PFSK-1 (cell line): ENCODE measurements around the gene RERE.

Experiments used
- POLR2AphosphoS5 ChIP-seq: IDR thresholded peaks from 2 replicates; pipeline ENCODE4 v1.6.1; 2012; ENCODE audit warnings: low read depth, mild to moderate bottlenecking, control low read depth, low read length, moderate library complexity
- SIN3A ChIP-seq: IDR thresholded peaks from 2 replicates; pipeline ENCODE4 v1.6.1; 2012; ENCODE audit warnings: mild to moderate bottlenecking, low read length, moderate library complexity, borderline replicate concordance; ENCODE audit not compliant: insufficient read depth
- TAF1 ChIP-seq: IDR thresholded peaks from 2 replicates; pipeline ENCODE4 v1.6.1; 2012; ENCODE audit warnings: low read length, control low read depth, borderline replicate concordance; ENCODE audit not compliant: insufficient read depth
- TF ChIP-seq, protein P1 (sequence below), 2 experiments: IDR thresholded peaks; 2 replicates each; pipeline versions ENCODE4 v1.6.1 to v1.8.0; 2011 to 2012; ENCODE audit warnings: low read depth in 2 of 2, low read length in 2 of 2, control low read depth in 1 of 2, inconsistent platforms in 1 of 2, mild to moderate bottlenecking in 1 of 2, moderate library complexity in 1 of 2; ENCODE audit not compliant: insufficient read depth in 1 of 2

DNA sequence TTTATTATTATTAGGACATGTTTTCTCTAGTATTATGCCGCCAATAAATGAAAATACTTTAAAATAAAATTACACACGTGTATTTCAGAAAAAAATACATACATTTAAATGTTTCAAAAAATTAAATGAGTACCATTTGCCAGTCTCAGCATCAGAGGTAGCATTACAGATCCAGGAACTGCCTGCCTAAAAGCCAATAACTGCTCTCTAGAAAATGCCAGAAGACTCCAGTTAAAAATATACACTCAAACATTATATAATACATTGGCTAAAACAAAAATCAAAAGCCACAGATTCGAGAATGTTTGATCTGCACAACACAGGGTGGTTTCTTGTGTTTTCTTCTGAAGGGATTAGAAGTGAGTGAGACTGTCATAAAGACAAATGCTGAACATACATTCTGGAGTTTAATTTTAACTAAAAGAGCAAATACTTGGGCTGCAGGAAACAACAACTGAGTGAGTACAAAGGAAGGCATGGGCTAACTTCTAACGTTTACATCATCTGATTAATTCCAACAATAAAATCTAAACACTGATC, 105.5 kb downstream of the RERE start:
- TF ChIP-seq POLR2AphosphoS5 (no peak), TAF1 (no peak), SIN3A (no peak)
- TF ChIP-seq, protein P1, sequence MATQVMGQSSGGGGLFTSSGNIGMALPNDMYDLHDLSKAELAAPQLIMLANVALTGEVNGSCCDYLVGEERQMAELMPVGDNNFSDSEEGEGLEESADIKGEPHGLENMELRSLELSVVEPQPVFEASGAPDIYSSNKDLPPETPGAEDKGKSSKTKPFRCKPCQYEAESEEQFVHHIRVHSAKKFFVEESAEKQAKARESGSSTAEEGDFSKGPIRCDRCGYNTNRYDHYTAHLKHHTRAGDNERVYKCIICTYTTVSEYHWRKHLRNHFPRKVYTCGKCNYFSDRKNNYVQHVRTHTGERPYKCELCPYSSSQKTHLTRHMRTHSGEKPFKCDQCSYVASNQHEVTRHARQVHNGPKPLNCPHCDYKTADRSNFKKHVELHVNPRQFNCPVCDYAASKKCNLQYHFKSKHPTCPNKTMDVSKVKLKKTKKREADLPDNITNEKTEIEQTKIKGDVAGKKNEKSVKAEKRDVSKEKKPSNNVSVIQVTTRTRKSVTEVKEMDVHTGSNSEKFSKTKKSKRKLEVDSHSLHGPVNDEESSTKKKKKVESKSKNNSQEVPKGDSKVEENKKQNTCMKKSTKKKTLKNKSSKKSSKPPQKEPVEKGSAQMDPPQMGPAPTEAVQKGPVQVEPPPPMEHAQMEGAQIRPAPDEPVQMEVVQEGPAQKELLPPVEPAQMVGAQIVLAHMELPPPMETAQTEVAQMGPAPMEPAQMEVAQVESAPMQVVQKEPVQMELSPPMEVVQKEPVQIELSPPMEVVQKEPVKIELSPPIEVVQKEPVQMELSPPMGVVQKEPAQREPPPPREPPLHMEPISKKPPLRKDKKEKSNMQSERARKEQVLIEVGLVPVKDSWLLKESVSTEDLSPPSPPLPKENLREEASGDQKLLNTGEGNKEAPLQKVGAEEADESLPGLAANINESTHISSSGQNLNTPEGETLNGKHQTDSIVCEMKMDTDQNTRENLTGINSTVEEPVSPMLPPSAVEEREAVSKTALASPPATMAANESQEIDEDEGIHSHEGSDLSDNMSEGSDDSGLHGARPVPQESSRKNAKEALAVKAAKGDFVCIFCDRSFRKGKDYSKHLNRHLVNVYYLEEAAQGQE (IDR thresholded peaks at IDR 0.05; ENCODE audit: insufficient read depth in 1 of 2, low read depth in 2 of 2, low read length in 2 of 2) = no peak
